ENCODE results near the gene MYO3B.

The MYO3B gene

GRCh38 chr2:170405326-170405725 lies 227.4 kb downstream of the MYO3B start:
- no peak for DNase-seq (ENCODE audit: insufficient read length, low spot score)
- TF ChIP-seq PAX5 (IDR thresholded peaks at IDR 0.05; ENCODE audit: insufficient read depth, low read length, severe bottlenecking) (no peak), TAF1 (IDR thresholded peaks at IDR 0.05; ENCODE audit: low read depth, low read length) (no peak), POLR2AphosphoS5 (IDR thresholded peaks at IDR 0.05; ENCODE audit: low read depth, low read length) (no peak), POLR2A (IDR thresholded peaks at IDR 0.05; ENCODE audit: low read depth, low read length) (no peak), SPI1 (IDR thresholded peaks at IDR 0.05; ENCODE audit: low read depth, low read length) (no peak), POU2F2 (IDR thresholded peaks at IDR 0.05; ENCODE audit: low read depth, low read length) (no peak)
- FAIRE-seq, result no peak

- FAIRE-seq, result peak; percentile 64
- DNase-seq (ENCODE audit: insufficient read length, low spot score), result no peak
- TF ChIP-seq SPI1 (IDR thresholded peaks at IDR 0.05; ENCODE audit: low read depth, low read length) (peak; percentile 74), POU2F2 (IDR thresholded peaks at IDR 0.05; ENCODE audit: low read depth, low read length) (no peak)
Measured at GRCh38 chr2:170408461-170409163, 230.7 kb downstream of the MYO3B start.

- DNase-seq (ENCODE audit: insufficient read length, low spot score), result no peak
- FAIRE-seq, result peak; percentile 58
- TF ChIP-seq TAF1 (IDR thresholded peaks at IDR 0.05; ENCODE audit: low read depth, low read length), result no peak
- no peak for TF ChIP-seq POLR2AphosphoS5 (IDR thresholded peaks at IDR 0.05; ENCODE audit: low read depth, low read length)
- TF ChIP-seq PAX5 (IDR thresholded peaks at IDR 0.05; ENCODE audit: insufficient read depth, low read length, severe bottlenecking), result no peak
- no peak for TF ChIP-seq POU2F2 (IDR thresholded peaks at IDR 0.05; ENCODE audit: low read depth, low read length)
- no peak for TF ChIP-seq SPI1 (IDR thresholded peaks at IDR 0.05; ENCODE audit: low read depth, low read length)
- TF ChIP-seq POLR2A (IDR thresholded peaks at IDR 0.05; ENCODE audit: low read depth, low read length), result no peak
Measured at GRCh38 chr2:170409164-170409535, 231.2 kb downstream of the MYO3B start.

- TF ChIP-seq TAF1 (IDR thresholded peaks at IDR 0.05; ENCODE audit: low read depth, low read length) (no peak), PAX5 (IDR thresholded peaks at IDR 0.05; ENCODE audit: insufficient read depth, low read length, severe bottlenecking) (no peak), POLR2A (IDR thresholded peaks at IDR 0.05; ENCODE audit: low read depth, low read length) (no peak), POU2F2 (IDR thresholded peaks at IDR 0.05; ENCODE audit: low read depth, low read length) (no peak)
- FAIRE-seq, result no peak
- no peak for DNase-seq (ENCODE audit: insufficient read length, low spot score)
Measured at GRCh38 chr2:170411660-170412059, 233.7 kb downstream of the MYO3B start.

- DNase-seq (ENCODE audit: insufficient read length, low spot score) (no peak), FAIRE-seq (no peak)
- TF ChIP-seq PAX5 (IDR thresholded peaks at IDR 0.05; ENCODE audit: insufficient read depth, low read length, severe bottlenecking) (no peak), POLR2A (IDR thresholded peaks at IDR 0.05; ENCODE audit: low read depth, low read length) (no peak), TAF1 (IDR thresholded peaks at IDR 0.05; ENCODE audit: low read depth, low read length) (no peak), SPI1 (IDR thresholded peaks at IDR 0.05; ENCODE audit: low read depth, low read length) (no peak), POU2F2 (IDR thresholded peaks at IDR 0.05; ENCODE audit: low read depth, low read length) (no peak), POLR2AphosphoS5 (IDR thresholded peaks at IDR 0.05; ENCODE audit: low read depth, low read length) (no peak)
Measured at GRCh38 chr2:170420961-170421687, 243.2 kb downstream of the MYO3B start.

GRCh38 chr2:170423919-170424318 lies 246.0 kb downstream of the MYO3B start:
- TF ChIP-seq POLR2A (IDR thresholded peaks at IDR 0.05; ENCODE audit: low read depth, low read length) (no peak), POU2F2 (IDR thresholded peaks at IDR 0.05; ENCODE audit: low read depth, low read length) (no peak), POLR2AphosphoS5 (IDR thresholded peaks at IDR 0.05; ENCODE audit: low read depth, low read length) (no peak), TAF1 (IDR thresholded peaks at IDR 0.05; ENCODE audit: low read depth, low read length) (no peak), PAX5 (IDR thresholded peaks at IDR 0.05; ENCODE audit: insufficient read depth, low read length, severe bottlenecking) (no peak), SPI1 (IDR thresholded peaks at IDR 0.05; ENCODE audit: low read depth, low read length) (no peak)
- no peak for FAIRE-seq
- DNase-seq (ENCODE audit: insufficient read length, low spot score), result no peak

- FAIRE-seq, result no peak
- TF ChIP-seq POLR2AphosphoS5 (IDR thresholded peaks at IDR 0.05; ENCODE audit: low read depth, low read length) (no peak), POU2F2 (IDR thresholded peaks at IDR 0.05; ENCODE audit: low read depth, low read length) (no peak), PAX5 (IDR thresholded peaks at IDR 0.05; ENCODE audit: insufficient read depth, low read length, severe bottlenecking) (no peak), TAF1 (IDR thresholded peaks at IDR 0.05; ENCODE audit: low read depth, low read length) (no peak), SPI1 (IDR thresholded peaks at IDR 0.05; ENCODE audit: low read depth, low read length) (no peak), POLR2A (IDR thresholded peaks at IDR 0.05; ENCODE audit: low read depth, low read length) (no peak)
- DNase-seq (ENCODE audit: insufficient read length, low spot score), result no peak
Measured at GRCh38 chr2:170425281-170425751, 247.4 kb downstream of the MYO3B start.

GRCh38 chr2:170428868-170429267 lies 250.9 kb downstream of the MYO3B start:
- no peak for DNase-seq (ENCODE audit: insufficient read length, low spot score)
- FAIRE-seq, result no peak
- TF ChIP-seq SPI1 (IDR thresholded peaks at IDR 0.05; ENCODE audit: low read depth, low read length) (no peak), POLR2A (IDR thresholded peaks at IDR 0.05; ENCODE audit: low read depth, low read length) (no peak), TAF1 (IDR thresholded peaks at IDR 0.05; ENCODE audit: low read depth, low read length) (no peak), POU2F2 (IDR thresholded peaks at IDR 0.05; ENCODE audit: low read depth, low read length) (no peak), PAX5 (IDR thresholded peaks at IDR 0.05; ENCODE audit: insufficient read depth, low read length, severe bottlenecking) (no peak), POLR2AphosphoS5 (IDR thresholded peaks at IDR 0.05; ENCODE audit: low read depth, low read length) (no peak)

- TF ChIP-seq POU2F2 (IDR thresholded peaks at IDR 0.05; ENCODE audit: low read depth, low read length) (no peak), POLR2A (IDR thresholded peaks at IDR 0.05; ENCODE audit: low read depth, low read length) (no peak), TAF1 (IDR thresholded peaks at IDR 0.05; ENCODE audit: low read depth, low read length) (no peak), PAX5 (IDR thresholded peaks at IDR 0.05; ENCODE audit: insufficient read depth, low read length, severe bottlenecking) (no peak), POLR2AphosphoS5 (IDR thresholded peaks at IDR 0.05; ENCODE audit: low read depth, low read length) (no peak), SPI1 (IDR thresholded peaks at IDR 0.05; ENCODE audit: low read depth, low read length) (no peak)
- DNase-seq (ENCODE audit: insufficient read length, low spot score) (no peak), FAIRE-seq (peak; percentile 41)
Measured at GRCh38 chr2:170432823-170433222, 254.9 kb downstream of the MYO3B start.

All from GM12891 (cell line).